ENCODE data around the gene EGFR.

Gene EGFR

DNA sequence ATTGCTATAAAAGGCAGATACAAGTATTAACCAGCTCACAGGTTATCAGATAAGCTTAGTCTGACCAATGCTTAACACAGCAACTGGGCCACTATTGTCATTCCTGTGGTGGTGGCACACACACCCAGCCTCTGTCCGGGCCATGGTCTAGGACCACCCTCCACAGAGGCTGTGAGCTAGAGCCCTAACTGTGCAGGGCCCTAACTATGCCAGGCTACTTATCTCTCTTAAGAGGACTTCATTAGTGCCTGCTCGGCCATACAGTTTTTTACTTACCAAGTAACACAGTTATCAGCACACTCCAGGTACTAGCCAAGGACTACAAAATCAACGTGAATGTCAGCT, 2.1 kb upstream of the EGFR start:
- Histone ChIP-seq H3K36me3 (ENCODE audit: control insufficient read depth, insufficient read depth, low read length) (no peaks in the 10 kb centered on the region), H3K4me3 (ENCODE audit: low read depth, low read length) (no peak overlapping the region), H3K9me3 (ENCODE audit: control insufficient read depth, insufficient read depth, low read length) (no peaks in the 10 kb centered on the region), H3K9ac (ENCODE audit: low read depth, low read length) (no peak overlapping the region), H3K27me3 (ENCODE audit: control insufficient read depth, insufficient read depth, low read length) (peaks cover 59% of the 10 kb centered on the region), H3K4me1 (ENCODE audit: control insufficient read depth, insufficient read depth, low read length) (no peaks in the 10 kb centered on the region)

DNA sequence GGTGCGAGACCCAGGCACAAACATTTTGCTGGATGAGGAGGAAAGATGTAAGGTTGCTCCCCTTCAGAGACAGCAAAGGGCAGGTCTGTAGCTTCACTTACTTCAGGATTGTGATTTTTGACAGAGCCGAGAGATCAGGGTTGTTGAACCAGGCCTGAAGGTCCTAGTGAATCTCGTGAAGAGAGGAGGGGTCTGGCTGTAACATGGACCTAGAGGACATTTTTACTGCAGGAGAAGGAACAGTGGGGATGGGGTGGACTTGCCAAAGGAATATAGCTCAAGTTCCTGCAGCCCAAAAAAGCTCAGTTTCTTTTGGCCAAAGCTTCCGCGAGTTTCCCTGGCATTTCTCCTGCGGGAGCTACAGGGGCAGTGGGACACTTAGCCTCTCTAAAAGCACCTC, 976 bp upstream of the EGFR start:
- peak overlapping the region; percentile 56 for H3K4me3 ChIP-seq (ENCODE audit: low read depth, low read length)

DNA sequence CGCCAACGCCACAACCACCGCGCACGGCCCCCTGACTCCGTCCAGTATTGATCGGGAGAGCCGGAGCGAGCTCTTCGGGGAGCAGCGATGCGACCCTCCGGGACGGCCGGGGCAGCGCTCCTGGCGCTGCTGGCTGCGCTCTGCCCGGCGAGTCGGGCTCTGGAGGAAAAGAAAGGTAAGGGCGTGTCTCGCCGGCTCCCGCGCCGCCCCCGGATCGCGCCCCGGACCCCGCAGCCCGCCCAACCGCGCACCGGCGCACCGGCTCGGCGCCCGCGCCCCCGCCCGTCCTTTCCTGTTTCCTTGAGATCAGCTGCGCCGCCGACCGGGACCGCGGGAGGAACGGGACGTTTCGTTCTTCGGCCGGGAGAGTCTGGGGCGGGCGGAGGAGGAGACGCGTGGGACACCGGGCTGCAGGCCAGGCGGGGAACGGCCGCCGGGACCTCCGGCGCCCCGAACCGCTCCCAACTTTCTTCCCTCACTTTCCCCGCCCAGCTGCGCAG, 424 bp downstream of the EGFR start:
- no peaks in the 10 kb centered on the region for H3K36me3 ChIP-seq (ENCODE audit: control insufficient read depth, insufficient read depth, low read length)
- no peaks in the 10 kb centered on the region for H3K4me1 ChIP-seq (ENCODE audit: control insufficient read depth, insufficient read depth, low read length)
- peak overlapping the region; percentile 56 for H3K4me3 ChIP-seq (ENCODE audit: low read depth, low read length)
- H3K9ac ChIP-seq (ENCODE audit: low read depth, low read length) = peak overlapping the region; percentile 37
- H3K9me3 ChIP-seq (ENCODE audit: control insufficient read depth, insufficient read depth, low read length) = no peaks in the 10 kb centered on the region
- H3K27me3 ChIP-seq (ENCODE audit: control insufficient read depth, insufficient read depth, low read length) = peaks cover 68% of the 10 kb centered on the region

More for the DNA sequence above, 976 bp upstream of the EGFR start:
- Histone ChIP-seq H3K9ac (ENCODE audit: low read depth, low read length) (no peak overlapping the region), H3K4me1 (ENCODE audit: control insufficient read depth, insufficient read depth, low read length) (no peaks in the 10 kb centered on the region), H3K36me3 (ENCODE audit: control insufficient read depth, insufficient read depth, low read length) (no peaks in the 10 kb centered on the region), H3K9me3 (ENCODE audit: control insufficient read depth, insufficient read depth, low read length) (no peaks in the 10 kb centered on the region), H3K27me3 (ENCODE audit: control insufficient read depth, insufficient read depth, low read length) (peaks cover 68% of the 10 kb centered on the region)

DNA sequence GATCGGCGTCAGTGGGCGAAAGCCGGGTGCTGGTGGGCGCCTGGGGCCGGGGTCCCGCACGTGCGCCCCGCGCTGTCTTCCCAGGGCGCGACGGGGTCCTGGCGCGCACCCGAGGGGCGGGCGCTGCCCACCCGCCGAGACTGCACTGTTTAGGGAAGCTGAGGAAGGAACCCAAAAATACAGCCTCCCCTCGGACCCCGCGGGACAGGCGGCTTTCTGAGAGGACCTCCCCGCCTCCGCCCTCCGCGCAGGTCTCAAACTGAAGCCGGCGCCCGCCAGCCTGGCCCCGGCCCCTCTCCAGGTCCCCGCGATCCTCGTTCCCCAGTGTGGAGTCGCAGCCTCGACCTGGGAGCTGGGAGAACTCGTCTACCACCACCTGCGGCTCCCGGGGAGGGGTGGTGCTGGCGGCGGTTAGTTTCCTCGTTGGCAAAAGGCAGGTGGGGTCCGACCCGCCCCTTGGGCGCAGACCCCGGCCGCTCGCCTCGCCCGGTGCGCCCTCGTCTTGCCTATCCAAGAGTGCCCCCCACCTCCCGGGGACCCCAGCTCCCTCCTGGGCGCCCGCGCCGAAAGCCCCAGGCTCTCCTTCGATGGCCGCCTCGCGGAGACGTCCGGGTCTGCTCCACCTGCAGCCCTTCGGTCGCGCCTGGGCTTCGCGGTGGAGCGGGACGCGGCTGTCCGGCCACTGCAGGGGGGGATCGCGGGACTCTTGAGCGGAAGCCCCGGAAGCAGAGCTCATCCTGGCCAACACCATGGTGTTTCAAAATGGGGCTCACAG, 1.1 kb downstream of the EGFR start:
- peak overlapping the region; percentile 37 for H3K9ac ChIP-seq (ENCODE audit: low read depth, low read length)
- peaks cover 63% of the 10 kb centered on the region for H3K27me3 ChIP-seq (ENCODE audit: control insufficient read depth, insufficient read depth, low read length)
- H3K36me3 ChIP-seq (ENCODE audit: control insufficient read depth, insufficient read depth, low read length) = no peaks in the 10 kb centered on the region
- peak overlapping the region; percentile 56 for H3K4me3 ChIP-seq (ENCODE audit: low read depth, low read length)
- no peaks in the 10 kb centered on the region for H3K9me3 ChIP-seq (ENCODE audit: control insufficient read depth, insufficient read depth, low read length)
- H3K4me1 ChIP-seq (ENCODE audit: control insufficient read depth, insufficient read depth, low read length) = no peaks in the 10 kb centered on the region

DNA sequence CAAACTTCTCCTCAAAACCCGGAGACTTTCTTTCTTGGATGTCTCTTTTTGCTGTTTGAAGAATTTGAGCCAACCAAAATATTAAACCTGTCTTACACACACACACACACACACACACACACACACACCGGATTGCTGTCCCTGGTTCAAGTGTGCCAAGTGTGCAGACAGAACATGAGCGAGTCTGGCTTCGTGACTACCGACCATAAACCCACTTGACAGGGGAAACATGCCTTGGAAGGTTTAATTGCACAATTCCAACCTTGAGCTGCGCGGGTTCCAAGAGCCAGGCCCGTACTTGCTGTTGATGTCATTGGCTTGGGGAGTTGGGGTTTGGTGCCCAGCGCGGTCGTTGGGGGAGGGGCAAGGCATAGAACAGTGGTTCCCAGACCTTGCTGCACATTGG, 1.7 kb downstream of the EGFR start:
- Histone ChIP-seq H3K9ac (ENCODE audit: low read depth, low read length) (no peak overlapping the region), H3K27me3 (ENCODE audit: control insufficient read depth, insufficient read depth, low read length) (peaks cover 59% of the 10 kb centered on the region), H3K36me3 (ENCODE audit: control insufficient read depth, insufficient read depth, low read length) (no peaks in the 10 kb centered on the region), H3K9me3 (ENCODE audit: control insufficient read depth, insufficient read depth, low read length) (no peaks in the 10 kb centered on the region), H3K4me1 (ENCODE audit: control insufficient read depth, insufficient read depth, low read length) (no peaks in the 10 kb centered on the region), H3K4me3 (ENCODE audit: low read depth, low read length) (peak overlapping the region; percentile 56)

DNA sequence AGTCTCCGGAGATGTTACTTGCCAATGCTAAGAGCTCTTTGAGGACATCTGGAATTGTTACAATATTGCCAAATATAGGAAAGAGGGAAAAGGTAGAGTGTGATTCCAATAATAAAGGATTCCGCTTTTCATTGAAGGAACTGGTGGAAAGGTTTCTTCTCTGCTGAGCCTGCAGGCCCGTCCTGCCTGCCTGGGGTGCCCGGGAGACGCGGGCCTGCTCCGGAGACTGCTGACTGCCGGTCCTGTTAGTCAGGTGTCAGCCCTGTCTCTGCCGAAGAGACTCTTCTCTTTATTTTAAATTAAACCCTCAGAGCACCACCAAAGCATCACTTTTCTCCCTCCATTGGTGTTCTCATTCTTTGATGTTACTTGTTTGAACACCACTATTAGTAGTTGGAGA, 2.2 kb downstream of the EGFR start:
- no peak overlapping the region for H3K4me3 ChIP-seq (ENCODE audit: low read depth, low read length)
- no peak overlapping the region for H3K9ac ChIP-seq (ENCODE audit: low read depth, low read length)
- no peaks in the 10 kb centered on the region for H3K4me1 ChIP-seq (ENCODE audit: control insufficient read depth, insufficient read depth, low read length)
- no peaks in the 10 kb centered on the region for H3K36me3 ChIP-seq (ENCODE audit: control insufficient read depth, insufficient read depth, low read length)
- no peaks in the 10 kb centered on the region for H3K9me3 ChIP-seq (ENCODE audit: control insufficient read depth, insufficient read depth, low read length)
- peaks cover 55% of the 10 kb centered on the region for H3K27me3 ChIP-seq (ENCODE audit: control insufficient read depth, insufficient read depth, low read length)

DNA sequence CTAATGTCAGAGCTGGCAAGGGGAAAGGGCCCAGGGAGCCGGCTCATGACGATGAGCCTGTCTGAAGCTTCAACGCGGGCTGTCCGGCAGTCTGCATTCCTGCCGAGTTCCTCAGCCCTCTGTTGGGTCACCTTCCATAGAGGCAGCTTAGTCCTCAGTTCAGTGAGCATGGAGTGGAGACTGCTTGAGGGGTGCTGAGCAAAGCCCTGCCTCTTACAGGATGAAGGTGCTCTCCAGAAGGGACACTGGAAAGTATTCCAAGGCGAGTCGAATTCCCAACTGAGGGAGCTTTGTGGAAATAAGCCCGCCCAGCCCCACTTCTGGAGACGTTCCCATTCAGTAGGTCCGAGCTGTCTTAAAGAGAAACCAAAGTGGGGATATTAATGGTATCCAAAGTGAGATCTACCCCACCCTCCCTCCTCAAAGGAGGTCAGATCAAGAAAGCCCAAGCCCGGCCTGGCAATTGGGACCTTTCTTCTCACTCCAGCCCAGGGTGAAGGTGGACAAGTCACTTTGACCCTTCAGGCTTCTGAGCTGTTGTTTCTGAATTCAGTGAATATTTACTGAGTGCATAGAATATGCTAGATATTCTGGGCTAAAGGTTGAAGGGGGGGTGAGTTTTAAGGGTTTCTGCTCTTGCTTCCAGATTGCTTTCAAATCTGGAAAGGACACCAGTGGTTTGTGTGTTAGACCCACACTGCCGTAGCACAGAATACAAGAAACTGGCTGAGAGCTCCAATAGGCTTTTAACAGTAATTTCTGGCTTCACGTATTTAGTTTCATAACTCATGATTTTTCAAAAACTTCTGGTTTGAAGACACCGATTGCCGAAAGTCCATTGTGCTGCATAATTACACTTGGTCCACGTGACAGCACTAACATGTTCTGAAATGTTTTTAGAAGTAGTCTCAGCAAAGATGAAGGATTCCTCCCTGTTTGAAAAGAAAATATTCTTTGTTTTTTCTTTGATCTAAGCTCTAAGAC, 3.5 kb downstream of the EGFR start:
- Histone ChIP-seq H3K4me3 (ENCODE audit: low read depth, low read length) (no peak overlapping the region), H3K27me3 (ENCODE audit: control insufficient read depth, insufficient read depth, low read length) (peaks cover 42% of the 10 kb centered on the region), H3K4me1 (ENCODE audit: control insufficient read depth, insufficient read depth, low read length) (no peaks in the 10 kb centered on the region), H3K9me3 (ENCODE audit: control insufficient read depth, insufficient read depth, low read length) (no peaks in the 10 kb centered on the region), H3K36me3 (ENCODE audit: control insufficient read depth, insufficient read depth, low read length) (no peaks in the 10 kb centered on the region), H3K9ac (ENCODE audit: low read depth, low read length) (no peak overlapping the region)

DNA sequence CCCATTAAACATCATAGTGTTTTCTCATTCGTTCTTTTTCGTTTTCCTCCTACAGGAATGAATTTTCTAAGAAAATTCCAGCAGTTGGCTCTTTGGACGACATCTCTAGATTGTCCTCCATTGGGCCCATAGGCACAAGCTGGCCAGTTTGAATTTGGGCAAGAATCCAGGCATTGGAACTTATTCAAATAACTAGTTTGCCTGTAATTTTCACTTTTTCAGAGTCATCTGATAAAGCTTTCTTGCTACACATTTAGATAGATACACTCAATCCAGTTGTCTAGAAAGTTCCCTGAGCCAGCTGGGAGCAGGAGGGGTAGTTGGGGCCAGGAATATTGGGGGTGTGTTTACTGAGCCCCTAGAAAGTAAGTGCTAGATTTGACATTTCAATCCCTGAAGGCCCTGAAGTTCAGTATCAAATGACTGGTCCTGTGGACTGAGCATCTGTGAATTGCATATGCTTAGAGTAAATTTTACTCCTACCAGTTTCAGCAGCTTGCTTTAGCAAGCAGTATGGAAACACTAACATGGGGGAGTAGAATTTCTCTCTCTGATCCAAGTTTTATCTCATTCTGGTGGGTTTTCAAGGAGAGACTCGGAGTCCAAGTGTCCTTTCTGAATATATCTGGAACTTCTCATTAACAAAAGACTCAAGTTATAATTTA, 5.2 kb downstream of the EGFR start:
- Histone ChIP-seq H3K27me3 (ENCODE audit: control insufficient read depth, insufficient read depth, low read length) (peaks cover 27% of the 10 kb centered on the region), H3K9me3 (ENCODE audit: control insufficient read depth, insufficient read depth, low read length) (no peaks in the 10 kb centered on the region), H3K4me3 (ENCODE audit: low read depth, low read length) (no peak overlapping the region), H3K9ac (ENCODE audit: low read depth, low read length) (no peak overlapping the region), H3K36me3 (ENCODE audit: control insufficient read depth, insufficient read depth, low read length) (no peaks in the 10 kb centered on the region), H3K4me1 (ENCODE audit: control insufficient read depth, insufficient read depth, low read length) (no peaks in the 10 kb centered on the region)

DNA sequence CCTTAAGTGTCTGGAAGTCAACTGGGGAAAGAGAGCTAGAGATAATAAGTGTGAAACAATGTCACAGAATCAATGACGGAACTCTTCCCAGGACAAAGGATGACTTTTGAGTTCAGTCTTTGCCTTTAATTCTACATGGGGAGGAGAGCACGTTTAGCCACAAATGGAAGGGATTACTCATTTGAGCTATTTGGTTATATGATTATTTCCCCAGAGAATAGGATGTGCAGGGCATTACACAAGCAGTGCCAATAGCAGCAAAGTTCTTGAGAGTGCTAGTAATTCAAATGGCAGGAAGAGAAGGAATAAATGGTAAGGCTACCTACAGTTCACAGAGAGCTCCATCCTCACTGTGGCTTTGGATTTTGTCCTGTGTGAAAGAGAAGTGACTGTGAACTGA, 6.0 kb downstream of the EGFR start:
- H3K4me1 ChIP-seq (ENCODE audit: control insufficient read depth, insufficient read depth, low read length) = no peaks in the 10 kb centered on the region
- no peaks in the 10 kb centered on the region for H3K36me3 ChIP-seq (ENCODE audit: control insufficient read depth, insufficient read depth, low read length)

DNA sequence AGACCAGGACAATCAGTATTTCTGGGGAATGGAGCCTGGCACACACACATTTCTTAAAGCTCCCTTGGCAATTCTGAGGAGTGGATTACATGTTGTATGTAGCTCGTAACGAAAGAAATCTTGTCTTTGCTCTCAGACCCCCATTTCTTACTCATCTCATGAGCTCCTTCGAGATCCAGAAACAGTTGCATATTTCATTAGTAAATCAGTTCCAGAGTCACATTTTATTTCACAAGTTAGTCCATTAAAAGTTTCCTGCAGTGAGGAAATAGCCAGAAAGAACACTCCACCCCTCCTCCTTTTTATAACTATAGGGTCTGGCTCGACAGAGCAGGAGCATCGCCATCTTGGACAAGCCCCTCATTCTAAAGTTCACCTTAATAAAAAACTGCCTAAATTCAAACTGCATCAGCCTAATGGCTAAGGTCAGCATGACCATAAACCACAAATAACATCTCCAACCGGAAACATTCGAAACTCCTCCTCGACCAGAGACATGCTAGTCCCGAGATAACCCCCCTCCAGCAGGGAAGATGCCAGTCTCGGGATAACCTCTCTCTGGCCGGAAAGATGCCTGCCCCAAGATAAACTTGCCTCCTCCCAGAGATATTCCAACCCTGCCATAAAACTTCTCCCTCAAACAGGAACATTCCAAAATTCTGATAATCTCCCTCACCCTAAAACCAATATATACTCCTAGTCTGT, 7.4 kb downstream of the EGFR start:
- Histone ChIP-seq H3K9me3 (ENCODE audit: control insufficient read depth, insufficient read depth, low read length) (no peaks in the 10 kb centered on the region), H3K4me3 (ENCODE audit: low read depth, low read length) (no peak overlapping the region), H3K36me3 (ENCODE audit: control insufficient read depth, insufficient read depth, low read length) (no peaks in the 10 kb centered on the region), H3K9ac (ENCODE audit: low read depth, low read length) (no peak overlapping the region), H3K4me1 (ENCODE audit: control insufficient read depth, insufficient read depth, low read length) (no peaks in the 10 kb centered on the region), H3K27me3 (ENCODE audit: control insufficient read depth, insufficient read depth, low read length) (peaks cover 14% of the 10 kb centered on the region)

More for the DNA sequence above, 6.0 kb downstream of the EGFR start:
- Histone ChIP-seq H3K9ac (ENCODE audit: low read depth, low read length) (no peak overlapping the region), H3K9me3 (ENCODE audit: control insufficient read depth, insufficient read depth, low read length) (no peaks in the 10 kb centered on the region), H3K27me3 (ENCODE audit: control insufficient read depth, insufficient read depth, low read length) (peaks cover 27% of the 10 kb centered on the region), H3K4me3 (ENCODE audit: low read depth, low read length) (no peak overlapping the region)

DNA sequence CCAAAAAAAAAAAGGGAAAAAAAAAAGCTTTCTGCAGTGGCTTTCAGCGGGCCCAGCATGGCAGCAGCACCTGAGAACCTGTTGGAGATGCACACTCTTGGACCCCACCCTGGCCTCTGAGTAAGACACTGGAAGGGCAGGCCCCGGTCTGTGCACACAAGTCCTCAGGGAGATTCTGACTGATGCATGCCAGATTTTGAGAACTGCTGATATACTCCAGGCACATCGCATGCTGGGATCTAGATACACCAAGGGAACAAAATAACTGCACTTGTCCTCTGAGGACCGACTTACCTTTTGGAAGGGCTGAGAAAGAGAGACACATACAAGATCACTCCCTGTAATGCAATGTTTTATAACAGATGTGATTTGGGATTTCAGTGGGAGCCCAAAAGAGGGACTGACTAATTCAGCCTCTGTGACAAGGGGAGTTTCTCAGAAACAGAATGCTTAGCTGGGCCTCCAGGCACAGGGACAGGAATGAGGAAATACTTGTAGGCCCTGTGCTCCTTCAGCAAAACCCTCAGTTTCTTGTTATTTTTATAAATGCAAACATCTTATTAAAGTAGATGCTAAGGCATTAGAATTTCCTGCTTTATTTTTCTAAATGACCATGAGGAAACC, 8.2 kb downstream of the EGFR start:
- no peaks in the 10 kb centered on the region for H3K4me1 ChIP-seq (ENCODE audit: control insufficient read depth, insufficient read depth, low read length)
- no peaks in the 10 kb centered on the region for H3K36me3 ChIP-seq (ENCODE audit: control insufficient read depth, insufficient read depth, low read length)
- H3K9me3 ChIP-seq (ENCODE audit: control insufficient read depth, insufficient read depth, low read length) = no peaks in the 10 kb centered on the region
- H3K9ac ChIP-seq (ENCODE audit: low read depth, low read length) = no peak overlapping the region
- H3K27me3 ChIP-seq (ENCODE audit: control insufficient read depth, insufficient read depth, low read length) = peaks cover 6% of the 10 kb centered on the region
- no peak overlapping the region for H3K4me3 ChIP-seq (ENCODE audit: low read depth, low read length)
